HEK293 (cell line): ENCODE data around the gene PTPRA.

Source experiments
- BCL11A ChIP-seq: fragments of 450-650 bp; formaldehyde crosslinking; IDR thresholded peaks from 2 replicates; pipeline ENCODE4 v1.5.1; 2016; ENCODE audit warnings: low read depth, missing biosample characterization, missing genetic modification characterization
- BCL11B ChIP-seq: fragments of 450-650 bp; formaldehyde crosslinking; IDR thresholded peaks from 2 replicates; pipeline ENCODE4 v1.5.1; 2016; ENCODE audit warnings: low read depth, missing biosample characterization, missing genetic modification characterization
- KLF7 ChIP-seq: fragments of 450-650 bp; formaldehyde crosslinking; IDR thresholded peaks from 2 replicates; pipeline ENCODE4 v1.5.1; 2016; ENCODE audit warnings: missing biosample characterization, missing genetic modification characterization, borderline replicate concordance
- REPIN1 ChIP-seq: fragments of 450-650 bp; formaldehyde crosslinking; IDR thresholded peaks from 2 replicates; pipeline ENCODE4 v1.5.1; 2017; ENCODE audit warnings: missing biosample characterization, missing genetic modification characterization, low read depth
- SALL2 ChIP-seq: fragments of 450-650 bp; formaldehyde crosslinking; IDR thresholded peaks from 2 replicates; pipeline ENCODE4 v1.5.0; 2017; ENCODE audit warnings: missing biosample characterization, mild to moderate bottlenecking, missing genetic modification characterization, borderline replicate concordance
- SCRT1 ChIP-seq: fragments of 450-650 bp; formaldehyde crosslinking; IDR thresholded peaks from 2 replicates; pipeline ENCODE4 v1.5.1; 2016; ENCODE audit warnings: missing biosample characterization, missing genetic modification characterization, borderline replicate concordance
- SCRT2 ChIP-seq: fragments of 450-650 bp; formaldehyde crosslinking; IDR thresholded peaks from 2 replicates; pipeline ENCODE4 v1.5.1; 2016; ENCODE audit warnings: missing biosample characterization, missing genetic modification characterization
- SP7 ChIP-seq: fragments of 450-650 bp; formaldehyde crosslinking; IDR thresholded peaks from 2 replicates; pipeline ENCODE4 v1.5.1; 2016; ENCODE audit warnings: missing biosample characterization, missing genetic modification characterization
- YY2 ChIP-seq: fragments of 450-650 bp; formaldehyde crosslinking; IDR thresholded peaks from 2 replicates; pipeline ENCODE4 v1.5.1; 2016; ENCODE audit warnings: missing biosample characterization, missing genetic modification characterization
- ZBTB17 ChIP-seq: fragments of 450-650 bp; formaldehyde crosslinking; IDR thresholded peaks from 2 replicates; pipeline ENCODE4 v1.5.1; 2016; ENCODE audit warnings: missing biosample characterization, missing genetic modification characterization
- ZBTB8A ChIP-seq: fragments of 450-650 bp; formaldehyde crosslinking; IDR thresholded peaks from 2 replicates; pipeline ENCODE4 v1.5.1; 2016; ENCODE audit warnings: missing biosample characterization, missing genetic modification characterization
- ZIC2 ChIP-seq: fragments of 450-650 bp; formaldehyde crosslinking; IDR thresholded peaks from 2 replicates; pipeline ENCODE4 v1.5.1; 2016; ENCODE audit warnings: missing biosample characterization, missing genetic modification characterization
- ZNF10 ChIP-seq: fragments of 450-650 bp; formaldehyde crosslinking; IDR thresholded peaks from 2 replicates; pipeline ENCODE4 v1.5.1; 2017; ENCODE audit warnings: missing biosample characterization, missing genetic modification characterization
- ZNF19 ChIP-seq: fragments of 450-650 bp; formaldehyde crosslinking; IDR thresholded peaks from 2 replicates; pipeline ENCODE4; 2016; ENCODE audit warnings: missing biosample characterization, missing genetic modification characterization, low read depth
- ZNF202 ChIP-seq: fragments of 450-650 bp; formaldehyde crosslinking; IDR thresholded peaks from 2 replicates; pipeline ENCODE4 v1.5.1; 2016; ENCODE audit warnings: missing biosample characterization, missing genetic modification characterization, borderline replicate concordance
- ZNF223 ChIP-seq: fragments of 450-650 bp; formaldehyde crosslinking; IDR thresholded peaks from 2 replicates; pipeline ENCODE4 v1.5.1; 2016; ENCODE audit warnings: missing biosample characterization, missing genetic modification characterization
- ZNF24 ChIP-seq: fragments of 450-650 bp; formaldehyde crosslinking; IDR thresholded peaks from 2 replicates; pipeline ENCODE4 v1.5.1; 2016; ENCODE audit warnings: missing biosample characterization, missing genetic modification characterization
- ZNF248 ChIP-seq: fragments of 450-650 bp; formaldehyde crosslinking; IDR thresholded peaks from 2 replicates; pipeline ENCODE4 v1.5.1; 2017; ENCODE audit warnings: missing biosample characterization, missing genetic modification characterization
- ZNF26 ChIP-seq: fragments of 450-650 bp; formaldehyde crosslinking; IDR thresholded peaks from 2 replicates; pipeline ENCODE4 v1.5.1; 2016; ENCODE audit warnings: missing biosample characterization, missing genetic modification characterization
- ZNF280D ChIP-seq: fragments of 450-650 bp; formaldehyde crosslinking; IDR thresholded peaks from 2 replicates; pipeline ENCODE4 v1.5.1; 2016; ENCODE audit warnings: missing biosample characterization, missing genetic modification characterization
- ZNF530 ChIP-seq: fragments of 450-650 bp; formaldehyde crosslinking; IDR thresholded peaks from 2 replicates; pipeline ENCODE4 v1.5.1; 2016; ENCODE audit warnings: low read depth, missing biosample characterization, missing genetic modification characterization
- ZNF560 ChIP-seq: fragments of 450-650 bp; formaldehyde crosslinking; IDR thresholded peaks from 2 replicates; pipeline ENCODE4 v1.5.1; 2017; ENCODE audit warnings: missing biosample characterization, missing genetic modification characterization, borderline replicate concordance
- ZNF561 ChIP-seq: fragments of 450-650 bp; IDR thresholded peaks from 2 replicates; pipeline ENCODE4 v1.5.1; 2018; ENCODE audit warnings: missing biosample characterization, missing genetic modification characterization, borderline replicate concordance
- ZNF76 ChIP-seq: fragments of 450-650 bp; formaldehyde crosslinking; IDR thresholded peaks from 2 replicates; pipeline ENCODE4; 2016; ENCODE audit warnings: low read depth, missing biosample characterization, missing genetic modification characterization, borderline replicate concordance
- ZNF791 ChIP-seq: fragments of 450-650 bp; formaldehyde crosslinking; IDR thresholded peaks from 2 replicates; pipeline ENCODE4 v1.5.1; 2016; ENCODE audit warnings: missing biosample characterization, missing genetic modification characterization
- TF ChIP-seq, protein P1 (sequence below): fragments of 450-650 bp; formaldehyde crosslinking; IDR thresholded peaks from 2 replicates; pipeline ENCODE4 v1.5.1; 2017; ENCODE audit warnings: missing biosample characterization, missing genetic modification characterization
- TF ChIP-seq, protein P2 (sequence below): fragments of 450-650 bp; formaldehyde crosslinking; IDR thresholded peaks from 2 replicates; pipeline ENCODE4 v1.5.1; 2017; ENCODE audit warnings: missing biosample characterization, missing genetic modification characterization
- TF ChIP-seq, protein P3 (sequence below): fragments of 450-650 bp; formaldehyde crosslinking; IDR thresholded peaks from 2 replicates; pipeline ENCODE4 v1.5.1; 2016; ENCODE audit warnings: missing biosample characterization, missing genetic modification characterization
- TF ChIP-seq, protein P4 (sequence below): IDR thresholded peaks from 2 replicates; pipeline ENCODE4 v1.6.1; 2011; ENCODE audit warnings: mild to moderate bottlenecking, low read depth, low read length, borderline replicate concordance

The PTPRA gene

DNA sequence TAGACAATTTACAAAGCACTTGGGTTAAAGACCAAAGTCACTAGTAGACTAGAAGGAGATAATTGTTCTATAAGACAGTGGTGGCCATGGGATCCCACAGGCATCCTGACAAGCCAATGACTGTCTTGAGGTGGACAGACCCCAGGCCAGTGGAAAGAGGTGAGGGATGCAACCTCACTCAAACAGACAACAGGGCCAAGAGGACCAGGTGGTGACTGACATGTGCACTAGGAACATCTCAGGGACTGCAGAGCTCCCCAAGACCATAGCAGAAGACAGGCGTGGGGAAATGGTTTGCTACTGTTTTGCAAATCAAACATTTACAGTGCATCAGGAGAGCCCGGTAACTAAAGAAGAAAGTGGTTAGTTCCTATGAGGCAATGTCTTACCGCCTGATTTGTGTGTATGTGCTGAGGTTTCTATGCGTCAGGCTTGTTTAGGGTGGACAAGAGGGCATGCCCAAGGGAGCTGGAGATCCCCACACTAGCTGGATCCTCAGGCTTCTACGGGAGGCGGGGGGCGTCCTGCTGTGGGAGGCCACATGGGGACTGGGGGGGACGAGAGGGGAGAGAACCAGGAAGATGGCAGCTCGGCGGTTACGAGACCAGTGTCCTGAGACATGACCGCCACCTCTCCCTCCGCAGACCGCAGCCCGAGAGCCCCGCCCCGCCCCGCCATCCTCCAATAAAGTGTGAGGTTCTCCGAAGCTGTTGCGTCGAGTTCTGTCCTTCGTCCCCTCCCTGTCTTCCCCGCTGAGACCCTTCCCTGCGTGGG, 171.9 kb downstream of the PTPRA start (continued):
- TF ChIP-seq, protein P1, sequence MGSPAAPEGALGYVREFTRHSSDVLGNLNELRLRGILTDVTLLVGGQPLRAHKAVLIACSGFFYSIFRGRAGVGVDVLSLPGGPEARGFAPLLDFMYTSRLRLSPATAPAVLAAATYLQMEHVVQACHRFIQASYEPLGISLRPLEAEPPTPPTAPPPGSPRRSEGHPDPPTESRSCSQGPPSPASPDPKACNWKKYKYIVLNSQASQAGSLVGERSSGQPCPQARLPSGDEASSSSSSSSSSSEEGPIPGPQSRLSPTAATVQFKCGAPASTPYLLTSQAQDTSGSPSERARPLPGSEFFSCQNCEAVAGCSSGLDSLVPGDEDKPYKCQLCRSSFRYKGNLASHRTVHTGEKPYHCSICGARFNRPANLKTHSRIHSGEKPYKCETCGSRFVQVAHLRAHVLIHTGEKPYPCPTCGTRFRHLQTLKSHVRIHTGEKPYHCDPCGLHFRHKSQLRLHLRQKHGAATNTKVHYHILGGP (tag by site-specific recombination), result no peak
- no peak for TF ChIP-seq ZNF561 (tag by site-specific recombination)
- TF ChIP-seq ZNF223 (tag by site-specific recombination), result no peak
- TF ChIP-seq, protein P2, sequence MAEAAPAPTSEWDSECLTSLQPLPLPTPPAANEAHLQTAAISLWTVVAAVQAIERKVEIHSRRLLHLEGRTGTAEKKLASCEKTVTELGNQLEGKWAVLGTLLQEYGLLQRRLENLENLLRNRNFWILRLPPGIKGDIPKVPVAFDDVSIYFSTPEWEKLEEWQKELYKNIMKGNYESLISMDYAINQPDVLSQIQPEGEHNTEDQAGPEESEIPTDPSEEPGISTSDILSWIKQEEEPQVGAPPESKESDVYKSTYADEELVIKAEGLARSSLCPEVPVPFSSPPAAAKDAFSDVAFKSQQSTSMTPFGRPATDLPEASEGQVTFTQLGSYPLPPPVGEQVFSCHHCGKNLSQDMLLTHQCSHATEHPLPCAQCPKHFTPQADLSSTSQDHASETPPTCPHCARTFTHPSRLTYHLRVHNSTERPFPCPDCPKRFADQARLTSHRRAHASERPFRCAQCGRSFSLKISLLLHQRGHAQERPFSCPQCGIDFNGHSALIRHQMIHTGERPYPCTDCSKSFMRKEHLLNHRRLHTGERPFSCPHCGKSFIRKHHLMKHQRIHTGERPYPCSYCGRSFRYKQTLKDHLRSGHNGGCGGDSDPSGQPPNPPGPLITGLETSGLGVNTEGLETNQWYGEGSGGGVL, result peak; percentile 94
- TF ChIP-seq, protein P3, sequence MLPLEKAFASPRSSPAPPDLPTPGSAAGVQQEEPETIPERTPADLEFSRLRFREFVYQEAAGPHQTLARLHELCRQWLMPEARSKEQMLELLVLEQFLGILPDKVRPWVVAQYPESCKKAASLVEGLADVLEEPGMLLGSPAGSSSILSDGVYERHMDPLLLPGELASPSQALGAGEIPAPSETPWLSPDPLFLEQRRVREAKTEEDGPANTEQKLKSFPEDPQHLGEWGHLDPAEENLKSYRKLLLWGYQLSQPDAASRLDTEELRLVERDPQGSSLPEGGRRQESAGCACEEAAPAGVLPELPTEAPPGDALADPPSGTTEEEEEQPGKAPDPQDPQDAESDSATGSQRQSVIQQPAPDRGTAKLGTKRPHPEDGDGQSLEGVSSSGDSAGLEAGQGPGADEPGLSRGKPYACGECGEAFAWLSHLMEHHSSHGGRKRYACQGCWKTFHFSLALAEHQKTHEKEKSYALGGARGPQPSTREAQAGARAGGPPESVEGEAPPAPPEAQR, result 0 out of 2 replicates have a peak, but pooled peaks have one; percentile 7
- TF ChIP-seq SCRT1 (tag by site-specific recombination), result no peak; the same call in 1 of the 2 replicates
- TF ChIP-seq KLF7 (tag by site-specific recombination), result no peak
- peak; percentile 96; the same call in 1 of the 2 replicates for TF ChIP-seq SCRT2
- no peak for TF ChIP-seq ZNF10
- TF ChIP-seq BCL11A (tag by site-specific recombination), result 0 out of 2 replicates have a peak, but pooled peaks have one; percentile 55
- TF ChIP-seq ZNF24, result no peak
- TF ChIP-seq, protein P4, sequence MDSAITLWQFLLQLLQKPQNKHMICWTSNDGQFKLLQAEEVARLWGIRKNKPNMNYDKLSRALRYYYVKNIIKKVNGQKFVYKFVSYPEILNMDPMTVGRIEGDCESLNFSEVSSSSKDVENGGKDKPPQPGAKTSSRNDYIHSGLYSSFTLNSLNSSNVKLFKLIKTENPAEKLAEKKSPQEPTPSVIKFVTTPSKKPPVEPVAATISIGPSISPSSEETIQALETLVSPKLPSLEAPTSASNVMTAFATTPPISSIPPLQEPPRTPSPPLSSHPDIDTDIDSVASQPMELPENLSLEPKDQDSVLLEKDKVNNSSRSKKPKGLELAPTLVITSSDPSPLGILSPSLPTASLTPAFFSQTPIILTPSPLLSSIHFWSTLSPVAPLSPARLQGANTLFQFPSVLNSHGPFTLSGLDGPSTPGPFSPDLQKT, result no peak
- no peak for TF ChIP-seq ZNF791 (tag by site-specific recombination)
- TF ChIP-seq SALL2, result no peak
- no peak for TF ChIP-seq YY2 (tag by site-specific recombination)
- TF ChIP-seq ZIC2 (tag by site-specific recombination), result peak; percentile 87
- TF ChIP-seq ZBTB8A (tag by site-specific recombination), result no peak
- TF ChIP-seq ZNF76 (tag by site-specific recombination), result no peak
- no peak for TF ChIP-seq ZNF530
- no peak for TF ChIP-seq ZNF202
- peak; percentile 10; the same call in 1 of the 2 replicates for TF ChIP-seq SP7 (tag by site-specific recombination)
- no peak for TF ChIP-seq REPIN1 (tag by site-specific recombination)
- TF ChIP-seq ZNF248 (tag by site-specific recombination), result no peak
- TF ChIP-seq ZNF280D, result no peak
- no peak for TF ChIP-seq ZNF19 (tag by site-specific recombination)
- no peak for TF ChIP-seq ZNF560 (tag by site-specific recombination)
- peak; percentile 29; the same call in 1 of the 2 replicates for TF ChIP-seq ZBTB17 (tag by site-specific recombination)
- peak; percentile 74; the same call in 1 of the 2 replicates for TF ChIP-seq BCL11B
- no peak for TF ChIP-seq ZNF26
